Esophagus (tissue), 2 donors: Measurements from ENCODE around the gene LARGE1. TPM values are rescaled to one million over a fixed set of nuclear protein-coding genes. Genes with fewer than 3 reads are reported as not detected.

ENCODE experiments used
- H3K27ac ChIP-seq, 2 donors: one replicate each; pipeline ENCODE4 v1.5.1; 2013; ENCODE audit warnings: low read depth in 2 of 2, mild to moderate bottlenecking in 2 of 2, inconsistent platforms in 1 of 2, low read length in 1 of 2, moderate library complexity in 1 of 2
- H3K27me3 ChIP-seq, 2 donors: one replicate each; pipeline ENCODE4 v1.6.1; 2013; ENCODE audit warnings: low read length in 2 of 2, control low read depth in 1 of 2, mild to moderate bottlenecking in 1 of 2; ENCODE audit not compliant: insufficient read depth in 2 of 2, control insufficient read depth in 1 of 2
- H3K36me3 ChIP-seq, 2 donors: one replicate each; pipeline ENCODE4 v1.6.1; 2013; ENCODE audit warnings: low read length in 1 of 2; ENCODE audit not compliant: control insufficient read depth in 2 of 2, insufficient read depth in 2 of 2
- H3K4me1 ChIP-seq, 2 donors: one replicate each; pipeline ENCODE4 v1.6.1; 2013; ENCODE audit warnings: low read length in 1 of 2; ENCODE audit not compliant: control insufficient read depth in 2 of 2, insufficient read depth in 2 of 2
- H3K4me3 ChIP-seq, 2 donors: one replicate each; pipeline ENCODE4 v1.5.1; 2013; ENCODE audit warnings: low read length in 2 of 2, mild to moderate bottlenecking in 2 of 2, low read depth in 1 of 2, moderate library complexity in 1 of 2
- H3K9me3 ChIP-seq, 2 donors: one replicate each; pipeline ENCODE4 v1.6.1; 2013; ENCODE audit warnings: mild to moderate bottlenecking in 2 of 2, low read depth in 1 of 2, low read length in 1 of 2, moderate library complexity in 1 of 2; ENCODE audit not compliant: control insufficient read depth in 2 of 2, insufficient read depth in 1 of 2
- WGBS, 2 donors: extraction: QIAGEN DNeasy Blood & Tissue Kit; methylation state at CpG; one replicate each; pipeline ENCODE4 v1.1.7; 2013; 5-methylcytosine and 5-hydroxymethylcytosine counted together
- polyA plus RNA-seq, 2 donors: library from polyadenylated mRNA; stranded (reverse); fragments of 200-250 nt; gene quantifications; one replicate each; pipeline ENCODE4 v1.2.3, GENCODE V29; 2013
- donor health status: healthy with polysubstance abuse.
- donor health status: Bipolar disorder and iron deficiency.

Gene LARGE1
- polyA plus RNA-seq, 2 donors: 2.0 to 2.5 TPM

- no peaks in the 10 kb centered on the region for H3K27me3 ChIP-seq
- 90% methylated on average over 5 of the region's 5 CpGs for WGBS, 2 donors
- H3K4me1 ChIP-seq: peaks cover 0 to 4% of the 10 kb centered on the region in 2 donors
- H3K27ac ChIP-seq: no peak overlapping the region
- H3K9me3 ChIP-seq: peaks cover 0 to 2% of the 10 kb centered on the region in 2 donors
- H3K36me3 ChIP-seq: peaks cover 0 to 2% of the 10 kb centered on the region in 2 donors
- no peak overlapping the region for H3K4me3 ChIP-seq
Observed at GRCh38 chr22:33743756-33744155, 176.5 kb downstream of the LARGE1 start.

GRCh38 chr22:33741025-33741424 lies 179.3 kb downstream of the LARGE1 start:
- WGBS, 2 donors: 66 to 71% methylated on average over 3 of the region's 3 CpGs
- H3K36me3 ChIP-seq: peaks cover 0 to 2% of the 10 kb centered on the region in 2 donors
- no peaks in the 10 kb centered on the region for H3K9me3 ChIP-seq
- H3K4me1 ChIP-seq: peaks cover 0 to 4% of the 10 kb centered on the region in 2 donors
- no peak overlapping the region for H3K4me3 ChIP-seq
- no peaks in the 10 kb centered on the region for H3K27me3 ChIP-seq
- no peak overlapping the region for H3K27ac ChIP-seq

- Histone ChIP-seq H3K36me3 (peaks cover 0 to 1% of the 10 kb centered on the region in 2 donors), H3K9me3 (no peaks in the 10 kb centered on the region), H3K4me3 (no peak overlapping the region), H3K4me1 (peaks cover 0 to 3% of the 10 kb centered on the region in 2 donors), H3K27me3 (no peaks in the 10 kb centered on the region), H3K27ac (no peak overlapping the region)
- 89 to 92% methylated on average over 4 of the region's 4 CpGs for WGBS, 2 donors
Observed at GRCh38 chr22:33739516-33739915, 180.8 kb downstream of the LARGE1 start.

GRCh38 chr22:33737662-33738061 lies 182.6 kb downstream of the LARGE1 start:
- H3K4me1 ChIP-seq: peaks cover 0 to 3% of the 10 kb centered on the region in 2 donors
- H3K27me3 ChIP-seq: no peaks in the 10 kb centered on the region
- H3K36me3 ChIP-seq: no peaks in the 10 kb centered on the region
- no peak overlapping the region for H3K27ac ChIP-seq
- H3K9me3 ChIP-seq: no peaks in the 10 kb centered on the region
- H3K4me3 ChIP-seq: no peak overlapping the region
- 66 to 80% methylated on average over 3 of the region's 3 CpGs for WGBS, 2 donors

- Histone ChIP-seq H3K4me3 (no peak overlapping the region), H3K9me3 (no peaks in the 10 kb centered on the region), H3K4me1 (peaks cover 0 to 2% of the 10 kb centered on the region in 2 donors), H3K36me3 (no peaks in the 10 kb centered on the region), H3K27me3 (no peaks in the 10 kb centered on the region), H3K27ac (no peak overlapping the region)
- 98% methylated on average over 4 of the region's 4 CpGs for WGBS, 2 donors
Observed at GRCh38 chr22:33735978-33736377, 184.3 kb downstream of the LARGE1 start.

GRCh38 chr22:33728847-33729246 lies 191.4 kb downstream of the LARGE1 start:
- 68 to 92% methylated on average over 2 of the region's 2 CpGs for WGBS, 2 donors
- no peak overlapping the region for H3K4me3 ChIP-seq

GRCh38 chr22:33726294-33726734 lies 194.0 kb downstream of the LARGE1 start:
- Histone ChIP-seq H3K4me1 (peaks cover 0 to 3% of the 10 kb centered on the region in 2 donors), H3K9me3 (no peaks in the 10 kb centered on the region), H3K27ac (no peak overlapping the region), H3K36me3 (no peaks in the 10 kb centered on the region), H3K4me3 (no peak overlapping the region), H3K27me3 (no peaks in the 10 kb centered on the region)
- 23 to 24% methylated on average over 3 of the region's 3 CpGs for WGBS, 2 donors

More at GRCh38 chr22:33728847-33729246, 191.4 kb downstream of the LARGE1 start:
- Histone ChIP-seq H3K27me3 (no peaks in the 10 kb centered on the region), H3K36me3 (no peaks in the 10 kb centered on the region), H3K9me3 (no peaks in the 10 kb centered on the region), H3K27ac (no peak overlapping the region), H3K4me1 (peaks cover 0 to 5% of the 10 kb centered on the region in 2 donors)

- Histone ChIP-seq H3K27me3 (no peaks in the 10 kb centered on the region), H3K36me3 (no peaks in the 10 kb centered on the region), H3K27ac (no peak overlapping the region), H3K4me3 (no peak overlapping the region), H3K9me3 (no peaks in the 10 kb centered on the region), H3K4me1 (peaks cover 0 to 3% of the 10 kb centered on the region in 2 donors)
- WGBS, 2 donors: 81 to 82% methylated on average over 11 of the region's 11 CpGs
Observed at GRCh38 chr22:33723915-33724314, 196.4 kb downstream of the LARGE1 start.

- Histone ChIP-seq H3K36me3 (no peaks in the 10 kb centered on the region), H3K27me3 (no peaks in the 10 kb centered on the region), H3K9me3 (no peaks in the 10 kb centered on the region), H3K4me1 (peaks cover 0 to 3% of the 10 kb centered on the region in 2 donors), H3K4me3 (no peak overlapping the region), H3K27ac (no peak overlapping the region)
- 68 to 81% methylated on average over 9 of the region's 9 CpGs for WGBS, 2 donors
Observed at GRCh38 chr22:33722816-33723215, 197.5 kb downstream of the LARGE1 start.

- Histone ChIP-seq H3K9me3 (no peaks in the 10 kb centered on the region), H3K4me3 (no peak overlapping the region), H3K27ac (no peak overlapping the region), H3K36me3 (no peaks in the 10 kb centered on the region), H3K27me3 (no peaks in the 10 kb centered on the region), H3K4me1 (peaks cover 0 to 3% of the 10 kb centered on the region in 2 donors)
- WGBS, 2 donors: 83% methylated on average over 9 of the region's 9 CpGs
Observed at GRCh38 chr22:33720166-33720878, 200.0 kb downstream of the LARGE1 start.
